ENCODE measurements around the gene ARGFX.
"Not testable (repeated sequence)": the region's sequence is repeated elsewhere in the genome, so short reads cannot be mapped to it uniquely, and the experiment has no call there.

Gene ARGFX

DNA sequence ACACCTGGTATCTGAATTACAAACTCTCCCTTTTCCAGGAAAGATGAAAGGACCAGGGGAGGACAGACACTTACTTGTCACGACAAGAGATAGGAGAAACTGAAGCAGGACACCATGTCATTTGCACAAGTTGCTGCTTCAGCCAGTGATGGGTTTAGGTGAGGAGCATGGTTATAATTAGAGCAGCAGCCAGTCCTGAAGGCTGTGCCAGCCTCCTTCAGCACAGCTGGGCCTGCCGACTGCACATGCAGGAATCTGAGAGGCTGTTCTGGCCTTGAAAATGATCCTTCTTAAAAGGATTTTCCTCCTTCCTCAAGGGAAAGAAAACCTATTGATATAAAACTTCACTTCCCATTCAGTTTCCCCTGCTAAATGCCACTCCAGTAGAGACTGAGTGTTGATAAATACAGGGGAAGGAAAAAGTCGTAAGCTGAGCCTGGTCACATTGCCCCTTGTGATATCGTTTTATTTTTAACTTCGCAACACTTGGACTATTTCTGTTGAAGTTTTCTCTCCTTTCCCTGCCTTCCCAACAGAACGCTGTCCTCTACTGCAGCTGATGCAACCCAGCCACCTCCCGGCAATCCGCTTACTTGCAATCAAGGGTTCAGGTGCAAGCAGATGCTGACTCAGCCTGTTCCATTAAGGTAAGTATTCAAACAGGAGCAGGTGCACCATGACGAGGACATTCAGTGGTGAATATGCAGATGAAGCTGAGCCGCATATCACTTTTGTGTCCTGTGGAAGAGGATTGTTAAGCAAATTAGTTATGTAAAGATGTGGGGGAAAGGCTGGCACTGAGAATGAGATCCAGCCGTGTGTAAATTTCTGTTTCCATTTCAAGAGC lies 25.3 kb downstream of the ARGFX start, which contains the start of gene FBXO40:
TSS of gene FBXO40 (plus strand) at position 524 of the 847 bp plus-strand sequence. CDS start 27,197 bp downstream, outside the sequence.
- H3K9ac ChIP-seq (ENCODE audit: insufficient read length) = no peak within 1 kb of the TSS
- no peak for TF ChIP-seq POLR2AphosphoS5 (IDR thresholded peaks at IDR 0.05; ENCODE audit: borderline replicate concordance, low read depth, low read length)
- no peak for TF ChIP-seq EZH2 (IDR thresholded peaks at IDR 0.05)
- TF ChIP-seq FOXP2 (optimal IDR thresholded peaks at IDR 0.05; ENCODE audit: control extremely low read depth, extremely low read length, insufficient read depth) = no peak
- H3K4me3 ChIP-seq = no peak within 1 kb of the TSS
- no peaks in the 10 kb centered on the region for H3K36me3 ChIP-seq (ENCODE audit: insufficient read depth, low read length)
- H3K9me3 ChIP-seq (ENCODE audit: low read depth, low read length) = no peaks in the 10 kb centered on the region
- no peak within 1 kb of the TSS for H3K27ac ChIP-seq
- no peak for DNase-seq (ENCODE audit: low read depth, low spot score)

DNA sequence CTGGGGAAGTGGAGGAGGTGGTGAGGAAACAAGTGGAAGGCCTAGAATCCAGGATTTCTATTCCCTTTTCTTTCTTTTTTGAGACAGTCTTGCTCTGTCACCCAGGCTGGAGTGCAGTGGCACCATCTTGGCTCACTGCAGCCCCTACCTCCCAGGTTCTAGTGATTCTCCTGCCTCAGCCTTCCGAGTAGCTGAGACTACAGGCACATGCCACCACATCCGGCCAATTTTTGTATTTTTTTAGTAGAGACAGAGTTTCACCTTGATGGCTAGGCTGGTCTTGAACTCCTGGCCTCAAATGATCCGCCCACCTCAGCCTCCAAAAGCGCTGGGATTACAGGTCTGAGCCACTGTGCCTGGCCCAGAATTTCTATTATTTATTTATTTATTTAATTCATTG lies 26.1 kb downstream of the ARGFX start:
- H3K9me3 ChIP-seq (ENCODE audit: low read depth, low read length); H3K4me3 ChIP-seq; DNase-seq (ENCODE audit: low read depth, low spot score); H3K36me3 ChIP-seq (ENCODE audit: insufficient read depth, low read length); H3K9ac ChIP-seq (ENCODE audit: insufficient read length); H3K27ac ChIP-seq: not testable (repeated sequence)

DNA sequence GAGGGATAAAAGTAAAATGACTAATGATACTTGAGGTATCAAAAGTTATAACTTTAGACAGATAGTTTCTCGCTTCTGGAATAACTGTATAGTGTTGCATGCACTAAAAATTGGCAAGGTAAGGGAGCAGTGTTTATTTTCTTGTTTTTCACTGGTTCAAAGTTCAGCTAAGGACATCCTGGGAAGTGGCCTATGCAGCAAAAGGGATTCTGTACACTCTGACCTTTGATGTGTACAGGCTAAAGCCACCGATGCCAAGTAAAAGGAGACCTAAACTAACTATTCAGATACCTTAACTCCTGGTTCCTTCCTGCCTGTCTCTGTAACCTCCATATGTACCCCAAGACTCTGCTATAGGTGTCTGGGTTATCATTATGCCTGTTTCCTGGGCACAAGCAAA lies 27.1 kb downstream of the ARGFX start:
- no peak overlapping the region for H3K27ac ChIP-seq
- no peak for DNase-seq (ENCODE audit: low read depth, low spot score)
- no peak overlapping the region for H3K4me3 ChIP-seq
- H3K9ac ChIP-seq (ENCODE audit: insufficient read length) = no peak overlapping the region
- no peaks in the 10 kb centered on the region for H3K9me3 ChIP-seq (ENCODE audit: low read depth, low read length)
- no peak for TF ChIP-seq POLR2AphosphoS5 (IDR thresholded peaks at IDR 0.05; ENCODE audit: borderline replicate concordance, low read depth, low read length)
- no peak for TF ChIP-seq EZH2 (IDR thresholded peaks at IDR 0.05)
- TF ChIP-seq FOXP2 (optimal IDR thresholded peaks at IDR 0.05; ENCODE audit: control extremely low read depth, extremely low read length, insufficient read depth) = no peak
- H3K36me3 ChIP-seq (ENCODE audit: insufficient read depth, low read length) = no peaks in the 10 kb centered on the region

DNA sequence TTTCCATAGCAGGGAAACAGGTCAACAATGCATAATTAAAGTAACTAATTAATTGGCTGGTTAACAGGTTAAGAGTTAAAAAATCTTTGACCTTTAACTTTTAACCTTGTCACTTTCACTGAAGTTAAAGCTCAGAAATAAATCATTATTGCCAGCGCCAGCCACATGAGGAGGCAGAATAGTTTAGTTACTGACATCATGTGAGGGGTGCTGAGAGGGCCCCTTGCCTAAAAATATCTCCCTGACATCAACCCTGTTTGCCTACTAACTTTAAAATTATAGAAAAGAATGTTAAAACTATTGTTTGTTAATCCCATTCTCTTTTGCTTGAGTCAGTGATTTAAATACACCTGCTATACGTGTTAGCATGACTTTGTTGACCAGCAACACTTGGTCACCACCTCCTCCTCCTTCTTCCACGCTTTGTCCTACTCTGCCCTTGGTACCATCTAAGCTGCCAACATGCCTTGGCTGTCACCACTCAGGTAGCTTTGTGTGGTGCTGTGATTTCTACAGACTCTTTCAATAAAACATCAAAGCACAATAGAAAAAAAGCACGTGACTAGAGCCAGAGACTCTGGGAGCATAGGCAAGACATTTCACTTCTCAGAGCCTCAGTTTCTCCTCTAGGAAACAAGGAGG lies 28.1 kb downstream of the ARGFX start:
- Histone ChIP-seq H3K9ac (ENCODE audit: insufficient read length) (no peak overlapping the region), H3K4me3 (no peak overlapping the region), H3K36me3 (ENCODE audit: insufficient read depth, low read length) (no peaks in the 10 kb centered on the region), H3K9me3 (ENCODE audit: low read depth, low read length) (no peaks in the 10 kb centered on the region), H3K27ac (no peak overlapping the region)
- TF ChIP-seq EZH2 (IDR thresholded peaks at IDR 0.05) (no peak), POLR2AphosphoS5 (IDR thresholded peaks at IDR 0.05; ENCODE audit: borderline replicate concordance, low read depth, low read length) (no peak), FOXP2 (optimal IDR thresholded peaks at IDR 0.05; ENCODE audit: control extremely low read depth, extremely low read length, insufficient read depth) (no peak)
- no peak for DNase-seq (ENCODE audit: low read depth, low spot score)

DNA sequence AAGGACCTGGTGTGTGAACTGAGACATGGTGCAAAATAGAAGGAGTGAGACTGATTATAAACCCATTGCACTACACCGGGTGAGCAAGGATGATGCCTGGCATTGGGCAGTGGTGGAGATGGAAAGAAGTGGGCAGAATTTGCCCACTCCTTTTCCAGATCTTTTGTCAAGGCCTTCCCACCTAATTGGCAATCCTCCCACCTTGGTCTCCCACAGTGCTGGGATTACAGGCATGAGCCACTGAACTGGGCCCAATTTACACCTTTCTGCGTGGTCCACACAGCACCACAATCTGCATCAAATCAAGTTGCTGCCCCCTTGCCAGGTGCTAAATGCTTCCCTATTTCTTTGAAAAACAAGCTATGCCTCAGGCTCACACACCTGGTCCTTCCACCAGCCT lies 30.8 kb downstream of the ARGFX start:
- no peaks in the 10 kb centered on the region for H3K36me3 ChIP-seq (ENCODE audit: insufficient read depth, low read length)
- no peak for DNase-seq (ENCODE audit: low read depth, low spot score)

DNA sequence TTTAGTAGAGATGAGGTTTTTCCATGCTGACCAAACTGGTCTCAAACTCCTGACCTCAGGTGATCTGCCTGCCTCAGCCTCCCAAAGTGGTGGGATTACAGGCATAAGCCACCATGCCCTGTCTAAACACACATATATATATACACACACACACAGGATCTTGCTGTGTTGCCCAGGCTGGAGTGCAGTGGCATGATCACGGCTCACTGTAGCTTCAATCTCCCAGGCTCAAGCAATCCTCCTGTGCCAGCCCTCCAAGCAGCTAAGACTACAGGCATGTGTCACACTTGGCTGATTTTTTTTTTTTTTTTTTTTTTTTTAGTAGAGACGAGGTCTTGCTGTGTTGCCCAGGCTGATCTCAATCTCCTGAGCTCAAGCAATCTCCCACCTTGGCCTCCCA lies 32.2 kb downstream of the ARGFX start:
- H3K27ac ChIP-seq; DNase-seq (ENCODE audit: low read depth, low spot score); H3K36me3 ChIP-seq (ENCODE audit: insufficient read depth, low read length); H3K9me3 ChIP-seq (ENCODE audit: low read depth, low read length); H3K9ac ChIP-seq (ENCODE audit: insufficient read length); H3K4me3 ChIP-seq: not testable (repeated sequence)

More for the DNA sequence above, 30.8 kb downstream of the ARGFX start:
- H3K27ac ChIP-seq = no peak overlapping the region
- no peaks in the 10 kb centered on the region for H3K9me3 ChIP-seq (ENCODE audit: low read depth, low read length)
- H3K9ac ChIP-seq (ENCODE audit: insufficient read length) = no peak overlapping the region
- TF ChIP-seq POLR2AphosphoS5 (IDR thresholded peaks at IDR 0.05; ENCODE audit: borderline replicate concordance, low read depth, low read length) (no peak), EZH2 (IDR thresholded peaks at IDR 0.05) (no peak), FOXP2 (optimal IDR thresholded peaks at IDR 0.05; ENCODE audit: control extremely low read depth, extremely low read length, insufficient read depth) (no peak)
- no peak overlapping the region for H3K4me3 ChIP-seq

DNA sequence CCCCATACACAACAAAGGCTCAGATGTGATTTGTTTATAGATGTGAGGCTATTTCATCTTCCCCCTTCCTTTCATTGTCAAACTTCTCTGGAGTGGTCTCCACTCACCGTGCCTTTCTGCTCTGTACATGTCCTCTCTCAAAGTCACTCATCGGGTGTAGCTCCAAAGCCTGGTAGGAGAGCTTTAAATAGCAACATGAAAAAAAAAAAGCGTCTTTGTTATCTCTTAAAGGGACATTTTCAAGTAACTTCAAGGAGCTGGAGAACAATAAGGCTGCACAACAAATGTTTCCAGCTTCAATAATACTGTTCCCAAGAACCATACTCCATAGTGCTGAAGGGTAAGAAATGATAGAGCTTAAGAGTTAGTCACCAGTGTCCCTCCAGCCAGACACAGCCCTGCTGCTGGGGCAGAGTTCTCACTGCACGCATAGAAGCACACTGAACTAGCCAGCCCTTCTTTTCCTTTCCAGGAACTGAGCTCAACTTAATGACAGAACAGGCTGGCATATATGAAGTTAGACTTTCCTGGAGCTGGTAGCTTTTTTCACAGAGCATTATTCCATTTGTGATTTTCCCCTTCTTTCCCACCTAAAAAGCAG lies 33.6 kb downstream of the ARGFX start:
- Histone ChIP-seq H3K4me3 (no peak overlapping the region), H3K27ac (no peak overlapping the region), H3K9ac (ENCODE audit: insufficient read length) (no peak overlapping the region), H3K36me3 (ENCODE audit: insufficient read depth, low read length) (no peaks in the 10 kb centered on the region), H3K9me3 (ENCODE audit: low read depth, low read length) (no peaks in the 10 kb centered on the region)
- TF ChIP-seq EZH2 (IDR thresholded peaks at IDR 0.05) (no peak), POLR2AphosphoS5 (IDR thresholded peaks at IDR 0.05; ENCODE audit: borderline replicate concordance, low read depth, low read length) (no peak), FOXP2 (optimal IDR thresholded peaks at IDR 0.05; ENCODE audit: control extremely low read depth, extremely low read length, insufficient read depth) (no peak)
- no peak for DNase-seq (ENCODE audit: low read depth, low spot score)

DNA sequence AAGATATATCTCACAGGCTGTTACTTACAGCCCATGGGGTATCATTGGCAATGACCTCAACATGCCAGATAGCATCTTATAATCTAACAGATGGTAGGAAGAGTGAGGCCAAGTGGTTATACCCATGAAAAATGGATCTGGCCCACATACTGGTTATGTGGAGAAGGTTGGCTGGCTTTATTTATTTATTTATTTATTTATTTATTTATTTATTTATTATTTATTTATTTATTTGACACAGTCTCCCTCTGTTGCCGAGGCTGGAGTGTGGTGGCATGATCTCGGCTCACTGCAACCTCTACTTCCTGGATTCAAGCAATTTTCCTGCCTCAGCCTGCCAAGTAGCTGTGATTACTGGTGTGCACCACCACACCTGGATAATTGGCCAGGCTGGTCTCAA lies 37.0 kb downstream of the ARGFX start:
- Histone ChIP-seq H3K4me3 (no peak overlapping the region), H3K27ac (no peak overlapping the region), H3K36me3 (ENCODE audit: insufficient read depth, low read length) (no peaks in the 10 kb centered on the region), H3K9ac (ENCODE audit: insufficient read length) (no peak overlapping the region), H3K9me3 (ENCODE audit: low read depth, low read length) (no peaks in the 10 kb centered on the region)
- no peak for DNase-seq (ENCODE audit: low read depth, low spot score)
- no peak for TF ChIP-seq POLR2AphosphoS5 (IDR thresholded peaks at IDR 0.05; ENCODE audit: borderline replicate concordance, low read depth, low read length)
- TF ChIP-seq FOXP2 (optimal IDR thresholded peaks at IDR 0.05; ENCODE audit: control extremely low read depth, extremely low read length, insufficient read depth) = no peak
- TF ChIP-seq EZH2 (IDR thresholded peaks at IDR 0.05) = no peak
